Activated CD4-positive, alpha-beta T cell treated with anti-CD3 and anti-CD28 coated beads for 1 hour (primary cell): ENCODE results near the gene TBC1D3L.
"Not testable (repeated sequence)": the region's sequence is repeated elsewhere in the genome, so short reads cannot be mapped to it uniquely, and the experiment has no call there.

Experiments
- DNase-seq: peaks from one replicate; pipeline ENCODE4 v3.0.0-alpha.2; 2020

TBC1D3L gene

GRCh38 chr17:37988960-37989359 is at the start of gene TBC1D3L:
TBC1D3L (minus strand) TSS chr17:37989060; CDS start chr17:37987520, 1,540 bp downstream.
- not testable (repeated sequence) for DNase-seq

- DNase-seq: not testable (repeated sequence)
These were observed 14.8 kb upstream of the TBC1D3L start, which contains the start of gene TBC1D3D for GRCh38 chr17:38003676-38004075. TBC1D3D (plus strand) TSS chr17:38003976; CDS start chr17:38005561, 1,585 bp downstream.
